HG03565 (cell line): ENCODE measurements around the gene PTPRT.

Experiments used
- ATAC-seq: cut with Tn5 transposase; IDR thresholded peaks from one replicate; pipeline ENCODE4 v1.9.1; 2021; ENCODE audit warnings: mild to moderate bottlenecking, moderate library complexity; ENCODE audit not compliant: unreplicated experiment

The PTPRT gene

DNA sequence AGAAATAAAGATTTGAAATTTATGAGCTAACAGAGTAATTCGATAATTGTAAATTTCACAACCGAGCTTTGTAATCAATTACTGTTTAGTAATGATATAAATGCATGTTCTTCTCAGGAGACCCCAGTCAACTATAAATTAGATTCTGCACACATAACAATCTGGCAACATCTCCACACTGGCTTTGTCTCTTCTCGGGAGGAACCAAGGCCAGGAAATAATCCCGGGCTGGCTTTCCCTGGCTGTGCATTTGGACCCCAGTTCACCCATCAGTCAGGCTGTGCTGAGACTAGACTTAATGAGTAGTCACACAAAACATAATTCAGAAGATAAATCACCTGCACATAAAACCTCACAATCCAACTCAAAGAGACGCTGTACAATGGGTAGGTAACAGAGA is 65.5 kb downstream of the PTPRT start:
- ATAC-seq = no peak

DNA sequence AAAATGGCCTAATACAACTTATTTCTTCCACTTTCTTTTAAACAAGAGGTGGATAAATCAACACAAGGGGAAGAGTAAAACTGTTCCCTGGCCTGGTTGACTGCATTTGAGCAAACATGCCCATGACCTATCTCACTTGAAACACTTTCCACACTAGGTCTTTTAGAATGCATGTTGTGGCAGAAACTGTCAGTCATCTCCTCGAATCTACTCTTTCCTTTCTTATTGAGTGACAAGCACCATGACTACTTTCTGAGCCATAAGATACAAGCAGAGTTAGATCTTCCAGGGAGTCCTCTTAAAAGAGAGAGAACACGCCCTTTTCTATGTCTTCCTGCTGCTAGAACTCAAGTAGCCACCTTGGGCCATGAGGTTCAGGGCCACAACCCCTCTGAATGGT is 66.5 kb downstream of the PTPRT start:
- no peak for ATAC-seq

DNA sequence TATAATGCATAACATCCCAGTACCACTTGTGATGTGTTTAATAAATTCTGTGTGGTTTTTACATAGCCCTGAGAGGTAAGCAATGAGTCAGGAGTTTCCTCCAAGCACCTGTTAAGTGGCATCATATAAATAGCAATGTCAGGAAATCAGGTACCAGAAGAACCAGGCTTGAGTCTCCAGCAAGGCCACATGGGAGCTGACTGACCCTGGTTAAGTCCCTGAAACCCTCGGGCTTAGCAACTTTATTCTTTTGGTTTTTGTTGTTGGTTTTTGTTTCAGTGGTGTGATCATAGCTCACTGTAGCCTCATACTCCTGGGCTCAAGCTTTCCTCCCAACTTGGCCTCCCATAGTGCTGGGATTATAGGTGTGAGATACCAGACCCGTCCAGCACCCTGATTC is 70.0 kb downstream of the PTPRT start:
- no peak for ATAC-seq

DNA sequence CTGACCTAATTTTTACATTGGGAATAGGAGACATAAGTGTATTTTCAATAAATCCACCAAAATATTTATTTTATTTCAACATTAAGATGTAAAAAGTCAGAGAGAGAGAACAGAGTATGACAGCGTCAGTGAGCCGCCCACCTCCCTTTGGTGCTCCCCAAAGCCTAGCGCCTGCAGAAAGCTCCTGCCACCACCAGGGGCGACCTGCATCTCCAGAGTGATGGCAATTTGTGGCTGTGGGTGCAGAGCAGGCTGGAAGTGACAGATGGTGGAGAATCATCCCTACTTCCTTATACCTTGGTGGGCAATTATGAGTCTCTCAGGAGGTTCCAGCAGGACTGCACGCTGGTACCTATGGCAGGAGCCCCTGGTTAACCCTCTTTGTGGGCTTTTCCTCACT is 87.3 kb downstream of the PTPRT start:
- no peak for ATAC-seq

DNA sequence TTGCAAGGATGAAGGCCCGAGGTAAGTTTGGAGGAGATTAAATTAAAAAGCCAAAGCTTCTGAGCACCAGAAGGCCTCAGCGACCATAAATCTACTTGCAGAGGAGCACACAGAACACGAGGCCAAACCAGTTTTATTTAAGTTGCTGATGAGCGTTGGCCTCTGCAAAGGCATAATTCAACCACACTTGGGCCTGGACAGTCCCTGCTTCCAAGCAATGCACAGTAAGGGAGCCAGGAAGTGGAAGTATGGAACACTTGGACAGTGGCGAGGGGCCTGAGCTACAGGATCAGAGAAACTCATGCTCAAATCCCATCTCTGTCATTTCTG is 92.8 kb downstream of the PTPRT start:
- ATAC-seq = no peak

DNA sequence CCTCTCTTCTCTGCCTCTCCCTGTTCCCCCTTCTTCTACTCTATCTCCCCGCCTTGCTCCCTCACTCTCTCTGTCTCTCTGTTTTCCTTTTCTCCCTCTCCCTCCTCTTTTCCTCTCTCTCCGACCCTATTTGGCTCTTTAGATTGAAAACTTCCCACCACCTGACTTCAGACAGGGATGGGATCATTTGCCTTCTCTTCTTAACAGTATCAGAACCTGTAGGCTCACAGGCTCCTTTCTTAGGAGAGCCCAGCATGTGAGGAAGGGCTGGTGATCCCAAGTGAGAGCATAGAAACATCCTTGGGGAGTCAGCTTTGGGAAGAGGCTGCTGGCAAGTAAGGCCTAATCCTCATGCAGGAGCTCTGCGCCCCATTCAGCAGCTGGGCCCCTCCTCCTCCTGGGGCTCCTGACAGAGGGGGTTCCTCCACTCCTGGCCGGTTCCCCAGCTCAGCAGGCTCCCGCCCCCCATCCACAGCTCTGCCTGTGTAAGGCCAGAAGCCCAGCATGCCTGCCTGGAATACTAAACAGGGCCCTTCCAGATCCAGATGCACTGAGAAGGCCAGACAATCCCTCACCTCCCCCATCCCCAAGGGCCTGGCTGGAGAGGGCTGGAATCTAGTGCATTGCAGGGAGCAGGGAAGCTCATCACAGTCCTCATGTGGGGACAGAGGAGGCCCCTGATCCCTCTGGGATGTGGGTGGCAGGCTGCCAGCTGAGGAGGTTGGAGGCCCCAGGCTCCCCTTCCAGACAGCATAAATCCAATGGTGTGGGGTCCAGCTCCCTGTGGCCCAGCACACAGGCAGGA is 93.4 kb downstream of the PTPRT start:
- no peak for ATAC-seq

DNA sequence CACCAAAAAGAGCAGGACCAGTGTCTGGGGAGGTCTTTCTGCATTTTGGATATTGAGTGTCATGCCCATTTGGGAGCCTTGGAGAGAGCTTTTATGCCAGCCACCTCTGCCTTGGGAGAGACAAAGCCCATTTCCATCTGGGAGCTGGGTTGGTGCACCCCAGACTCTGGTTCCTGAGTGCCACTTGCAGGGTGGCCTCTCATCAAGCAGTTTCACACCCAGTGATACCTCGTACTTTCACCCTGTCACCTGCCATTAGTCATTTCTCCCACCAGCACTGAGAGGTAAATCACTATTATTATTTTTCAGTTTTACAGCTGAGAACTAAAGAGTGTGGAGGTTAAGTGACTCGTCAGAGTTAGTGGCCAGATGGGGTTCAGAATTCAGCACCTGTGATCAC is 94.7 kb downstream of the PTPRT start:
- ATAC-seq = no peak

DNA sequence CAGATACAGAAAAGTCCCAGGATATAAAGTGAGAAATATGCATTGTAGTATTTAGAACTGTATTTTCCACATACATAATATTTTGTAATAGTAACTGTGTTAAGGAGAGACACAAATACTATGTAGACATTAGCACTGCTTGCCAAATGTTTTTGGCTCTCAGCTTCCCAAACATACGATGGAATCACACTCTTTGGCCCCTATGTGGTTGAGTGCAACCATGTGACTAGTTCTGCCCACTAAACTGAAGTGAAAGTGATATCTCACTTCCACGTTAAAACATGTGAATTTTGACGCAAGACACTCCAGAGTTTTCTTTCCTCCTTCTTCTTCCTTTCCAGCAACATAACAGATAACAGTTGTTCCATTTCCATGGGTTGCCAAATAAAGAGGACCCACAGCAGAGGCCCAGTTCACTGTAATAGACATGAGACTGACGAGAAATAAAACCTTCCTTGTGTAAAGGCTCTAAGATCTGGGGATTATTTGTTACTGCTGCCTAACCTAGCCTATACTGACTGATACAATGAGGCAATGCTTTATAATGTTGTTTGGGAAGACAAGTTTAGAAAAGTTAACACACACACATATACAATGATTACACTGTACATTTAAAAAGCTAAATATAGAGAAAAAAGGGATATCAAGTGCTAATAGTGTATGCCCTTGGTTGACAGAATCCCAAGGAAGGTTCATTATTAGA is 97.2 kb downstream of the PTPRT start:
- ATAC-seq = no peak

DNA sequence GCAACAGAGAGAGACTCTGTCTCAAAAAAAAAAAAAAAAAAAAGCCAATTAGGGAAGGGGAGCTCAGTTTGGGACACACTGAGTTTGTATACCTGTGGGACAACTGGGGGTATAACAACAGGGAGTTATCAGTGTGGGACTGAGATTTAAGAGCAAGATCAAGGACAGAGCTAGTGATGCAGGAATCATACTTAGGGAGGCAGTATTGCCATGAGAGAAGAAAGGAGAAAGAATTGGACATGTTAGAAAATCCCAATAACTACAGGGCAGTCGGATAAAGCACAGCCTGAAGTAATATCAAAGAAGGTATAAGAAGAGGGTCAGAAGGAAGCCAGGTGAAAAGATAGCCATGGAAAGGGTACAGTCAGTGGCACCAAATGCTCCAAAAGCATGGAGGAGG is 121.2 kb downstream of the PTPRT start:
- ATAC-seq = no peak

DNA sequence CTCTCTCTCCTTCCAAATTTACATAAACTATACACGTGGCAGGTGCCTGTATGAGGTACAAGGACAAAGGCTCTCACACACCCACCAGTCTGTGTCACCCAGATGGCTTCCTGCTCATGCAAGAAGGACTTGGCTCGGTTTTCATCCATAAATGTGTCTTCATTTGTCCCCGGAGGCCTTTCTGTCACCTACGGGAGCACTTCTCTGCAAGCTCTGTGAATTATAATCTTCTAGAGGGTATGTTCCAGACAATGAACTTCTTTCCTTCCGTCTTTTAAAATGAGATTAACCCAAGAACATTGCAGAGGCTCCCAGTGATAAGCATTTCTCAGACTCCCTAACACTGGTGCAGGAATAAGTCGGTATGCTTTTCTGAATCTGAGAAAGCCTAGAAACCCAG is 123.6 kb downstream of the PTPRT start:
- ATAC-seq = no peak

DNA sequence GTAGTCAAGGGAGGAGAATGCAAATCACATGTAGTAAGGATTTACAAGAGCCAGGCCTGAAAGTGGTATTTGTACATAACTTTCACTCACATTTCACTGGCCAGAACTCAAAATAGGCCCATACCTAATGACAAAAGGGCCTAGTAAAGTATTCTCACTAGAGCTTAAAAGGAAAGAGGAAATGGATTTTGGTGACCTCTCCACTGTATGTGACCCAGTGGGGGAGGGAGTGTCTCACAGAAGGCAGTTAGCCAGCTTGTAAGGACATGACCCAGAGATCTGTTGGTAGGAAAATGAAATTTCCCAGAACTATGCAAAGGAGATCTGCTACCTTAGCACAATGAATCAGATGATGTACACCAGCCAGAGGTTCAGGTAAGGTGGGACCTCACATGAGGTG is 124.4 kb downstream of the PTPRT start:
- no peak for ATAC-seq

DNA sequence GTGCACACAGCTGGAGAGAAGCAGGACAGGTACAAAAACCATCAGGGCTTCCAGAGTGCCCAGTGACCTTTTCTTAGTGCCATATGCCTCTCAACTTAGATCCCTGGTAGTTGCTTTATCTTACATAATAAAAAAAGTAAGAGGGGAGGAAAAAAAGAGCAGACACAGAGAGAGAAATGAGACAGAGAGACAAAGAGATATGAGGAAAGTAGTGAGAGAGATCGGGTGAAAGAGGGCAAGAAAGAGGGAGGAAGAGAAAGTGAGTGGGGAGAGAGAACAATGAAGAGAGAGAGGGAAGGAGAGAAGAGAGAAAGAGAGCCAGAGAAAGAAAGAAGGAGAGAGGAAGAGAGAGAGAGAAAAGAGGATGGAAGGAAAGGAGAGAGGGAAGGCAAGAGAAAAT is 131.6 kb downstream of the PTPRT start:
- no peak for ATAC-seq

DNA sequence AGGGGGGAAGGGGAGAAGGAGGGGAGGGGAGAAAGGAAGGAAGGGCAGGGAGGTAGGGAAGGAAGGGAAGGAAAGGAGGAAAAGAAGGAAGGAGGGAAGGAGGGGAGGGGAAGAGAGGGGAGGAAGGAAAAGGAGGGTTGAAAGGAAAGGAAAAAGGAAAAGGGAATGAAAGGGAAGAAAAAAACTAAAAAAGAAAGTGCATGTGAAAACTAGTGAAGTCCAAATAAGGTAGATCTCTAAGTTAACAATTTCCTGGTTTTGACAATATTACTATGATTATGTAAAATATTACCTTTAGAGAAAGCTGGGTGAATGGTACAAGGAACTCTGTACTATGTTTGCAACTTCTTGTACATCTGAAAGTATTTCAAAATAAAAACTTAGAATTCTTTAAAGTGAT is 132.4 kb downstream of the PTPRT start:
- ATAC-seq = no peak

DNA sequence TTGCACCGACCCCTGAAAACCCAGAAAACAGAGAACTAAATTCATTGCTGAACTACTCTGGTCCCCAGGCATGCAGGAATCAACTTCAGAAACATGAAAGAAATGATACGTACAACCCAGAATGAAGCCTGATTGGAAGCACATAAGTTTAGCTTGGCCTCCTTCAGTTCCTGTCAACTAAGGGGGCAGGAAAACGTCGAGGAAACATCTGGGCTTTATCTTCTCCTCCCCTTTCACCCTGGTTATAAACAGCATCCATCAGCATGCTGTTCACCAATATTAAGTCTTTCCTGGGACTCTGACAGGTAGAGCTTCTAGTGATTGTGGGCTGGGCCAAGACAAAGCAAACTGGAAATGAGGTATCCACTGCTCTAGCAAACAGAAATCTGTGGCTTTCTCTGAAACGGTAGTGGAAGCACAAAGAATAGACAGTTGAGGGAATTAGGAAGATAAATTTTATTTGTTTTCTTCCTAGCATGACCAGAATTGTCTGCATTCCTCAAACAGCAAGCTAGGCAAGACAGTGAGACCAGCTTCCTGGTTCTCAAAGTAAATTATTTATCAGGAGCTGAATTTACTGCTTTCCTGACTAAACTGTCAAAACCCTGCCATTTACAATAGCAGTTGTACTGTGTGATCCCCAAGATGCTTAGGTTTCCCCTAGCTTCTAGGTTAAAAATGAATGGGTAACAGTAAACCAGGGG is 134.4 kb downstream of the PTPRT start:
- no peak for ATAC-seq

DNA sequence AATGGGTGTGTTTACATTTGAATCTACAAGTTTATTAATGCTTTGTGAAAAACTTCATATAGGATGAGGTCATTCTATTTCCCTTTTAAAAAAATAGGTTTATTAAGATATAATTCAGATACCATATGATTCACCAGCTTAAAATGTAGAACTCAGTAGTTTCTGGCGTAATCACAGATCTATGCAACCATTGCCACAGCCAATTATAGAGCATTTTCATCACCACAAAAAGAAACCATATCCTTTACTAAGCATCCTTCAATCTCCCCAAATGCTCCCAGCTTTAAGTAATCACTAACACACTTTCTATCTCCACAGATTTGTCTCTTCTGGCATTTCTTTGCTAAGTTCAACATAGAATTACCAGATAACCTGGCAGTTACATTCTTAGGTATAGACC is 137.2 kb downstream of the PTPRT start:
- ATAC-seq = no peak

DNA sequence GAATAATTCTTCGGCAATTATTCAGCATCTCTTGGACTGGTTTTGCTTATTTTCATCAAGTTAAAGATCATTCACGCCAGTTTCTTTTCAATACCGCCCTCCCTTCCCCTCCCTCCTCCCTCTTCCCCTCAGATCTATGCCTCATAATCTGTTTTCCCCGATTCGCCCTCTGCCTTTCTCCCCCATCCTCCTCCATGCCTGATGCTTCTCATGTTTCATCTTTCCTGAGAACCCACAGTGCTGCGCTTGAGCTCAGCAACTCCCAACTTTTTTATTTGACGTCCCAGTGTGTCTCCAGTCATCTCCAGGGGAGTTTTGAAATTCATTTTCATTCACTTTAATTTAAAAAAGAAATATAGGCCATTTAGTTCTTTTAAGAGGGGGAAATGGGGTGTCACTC is 142.7 kb downstream of the PTPRT start:
- ATAC-seq = no peak

DNA sequence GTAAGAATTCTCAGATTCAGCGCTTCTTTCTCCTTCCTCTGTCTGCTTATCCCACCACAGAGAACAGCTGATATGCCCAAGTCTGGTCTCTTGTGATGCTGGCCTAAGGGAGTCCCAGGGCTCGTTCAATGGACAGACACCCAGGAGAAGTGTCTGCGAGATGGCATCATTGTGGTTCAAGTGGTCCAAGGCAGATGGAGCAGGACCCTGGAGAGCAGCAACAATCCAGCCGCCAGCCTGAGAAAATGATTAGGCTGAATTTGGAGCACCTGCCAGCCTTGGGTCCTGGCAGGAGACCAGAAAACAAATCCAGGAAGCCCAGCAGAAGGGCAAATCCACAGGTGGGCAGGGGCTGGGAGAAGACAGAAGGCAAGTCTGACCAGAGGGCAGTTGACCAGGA is 145.8 kb downstream of the PTPRT start:
- ATAC-seq = no peak

DNA sequence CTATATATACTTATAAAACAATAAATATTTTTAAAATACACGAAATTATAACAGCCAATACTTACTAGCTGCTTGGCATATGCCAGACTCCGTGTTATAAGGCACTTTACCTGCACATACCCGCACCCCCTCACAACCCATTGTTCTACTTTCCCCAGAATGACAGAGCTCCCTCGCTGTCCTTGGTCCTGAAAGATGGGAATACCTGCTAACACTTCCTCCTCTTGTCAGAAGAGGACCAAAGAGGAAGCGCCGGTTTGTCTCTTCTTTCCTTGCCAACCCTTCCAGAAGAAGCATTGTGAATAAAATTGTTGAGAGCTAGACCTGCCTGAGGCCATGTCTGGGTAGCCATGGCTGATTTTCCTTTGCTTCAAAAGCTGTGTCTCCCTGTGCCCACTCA is 149.3 kb downstream of the PTPRT start:
- no peak for ATAC-seq

DNA sequence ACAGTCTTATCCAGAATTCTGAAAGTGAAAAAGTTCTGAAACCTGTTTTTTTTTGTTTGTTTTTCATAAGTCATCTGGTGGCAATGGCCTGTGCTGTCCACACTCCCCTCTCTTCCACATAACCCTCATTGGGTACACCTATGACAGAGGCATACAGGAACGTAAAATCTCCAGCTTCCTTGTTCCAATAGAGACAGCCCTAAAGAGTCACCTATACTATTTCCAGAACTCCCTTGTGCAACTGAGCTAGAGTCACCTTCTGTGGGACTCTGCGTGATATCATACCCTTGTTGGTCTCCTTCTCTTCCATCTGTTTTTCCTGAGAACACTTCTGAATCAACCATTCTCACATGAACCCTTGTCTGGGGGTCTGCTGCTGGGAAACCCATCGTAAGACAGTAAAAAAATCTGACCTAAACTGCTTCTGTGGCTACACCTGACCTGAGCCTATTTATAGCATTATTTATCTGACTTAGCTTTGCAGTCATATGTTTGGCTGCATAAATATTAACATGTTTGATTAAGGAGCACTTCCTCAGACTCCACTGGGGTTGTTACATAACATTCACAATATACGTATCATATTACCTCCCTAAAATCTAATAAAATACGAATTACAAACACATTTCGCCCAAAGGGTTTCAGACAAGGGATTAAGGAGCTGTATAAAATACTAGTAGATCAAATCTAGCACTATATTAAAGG is 151.9 kb downstream of the PTPRT start:
- ATAC-seq = no peak

DNA sequence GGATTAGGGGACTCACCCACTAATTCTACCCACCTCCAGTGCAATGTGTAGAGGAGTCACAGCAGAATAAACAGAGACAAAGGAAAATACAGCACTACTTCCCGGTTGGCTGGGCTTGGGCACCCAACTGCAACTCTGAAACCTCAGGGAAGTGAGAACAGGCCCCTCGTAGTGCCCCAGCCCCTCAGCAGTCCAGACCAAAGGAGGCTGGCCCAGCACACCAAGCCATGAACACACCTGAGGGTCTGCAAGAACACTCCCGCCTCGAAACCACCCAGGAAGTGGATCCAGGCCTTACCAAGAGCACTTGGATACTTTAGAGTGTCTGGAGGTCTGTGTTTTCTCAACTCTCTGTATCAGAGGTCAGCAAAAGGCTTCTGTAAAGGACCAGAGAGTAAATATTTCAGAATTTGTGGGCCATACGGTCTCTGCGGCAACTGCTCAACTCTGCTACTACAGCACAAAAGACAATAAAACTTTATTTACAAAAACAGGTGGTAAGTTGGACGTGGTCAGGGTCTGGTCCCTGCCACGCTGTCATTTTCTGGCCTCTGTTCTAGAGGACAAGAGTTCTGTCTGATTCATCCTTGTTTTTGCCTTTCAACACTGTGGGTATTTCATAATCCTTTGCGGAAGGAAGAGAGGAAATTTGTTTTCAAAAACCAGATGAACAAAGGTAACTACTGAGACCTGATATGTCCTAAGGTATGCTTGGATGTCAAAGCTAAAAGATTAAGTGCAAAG is 154.6 kb downstream of the PTPRT start:
- ATAC-seq = no peak

DNA sequence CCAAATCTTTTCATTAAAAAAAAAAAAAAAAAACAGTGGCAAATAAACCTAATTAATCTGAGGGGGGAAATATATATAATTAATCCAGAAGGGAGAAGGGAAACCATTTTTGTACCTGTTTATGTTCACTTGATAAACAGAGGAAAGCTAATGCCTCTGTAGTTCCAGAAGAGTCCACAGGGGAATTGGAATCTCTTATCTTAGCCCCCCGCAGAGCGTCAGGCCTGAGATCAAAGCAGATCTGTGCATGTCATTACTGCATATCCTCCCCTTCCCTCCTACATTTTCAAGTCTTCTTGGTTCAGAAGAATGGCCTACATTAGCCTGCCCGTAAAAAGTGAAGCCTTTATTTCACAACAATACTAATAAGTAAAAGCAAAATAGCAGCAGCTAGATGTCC is 157.2 kb downstream of the PTPRT start:
- no peak for ATAC-seq
